WTC11 (cell line): Measurements from ENCODE around the gene CDH12. TPM values are rescaled to one million over a fixed set of nuclear protein-coding genes. Genes with fewer than 3 reads are reported as not detected.

ENCODE experiments used
- ATAC-seq: fragments of 200-7000 bp; cut with Tn5 transposase; 2 replicates; pipeline ENCODE4 v1.10.0; 2021; ENCODE audit warnings: mild to moderate bottlenecking, moderate library complexity
- CTCF ChIA-PET: fragments of 300-600 bp; sonication (Branson Sonifier 250); formaldehyde crosslinking; loops from one replicate; lab custom pipeline; 2021; ENCODE audit warnings: antibody characterized with exemption; lab: Charles Lee
- POLR2A ChIA-PET: fragments of 350-600 bp; sonication (Branson Sonifier 250); formaldehyde crosslinking; loops from one replicate; lab custom pipeline; 2021; ENCODE audit warnings: antibody characterized with exemption; lab: Charles Lee
- DNase-seq: peaks from one replicate; pipeline ENCODE4 v3.0.0; 2021; ENCODE audit warnings: low spot score
- H3K27ac Mint-ChIP-seq: 2 replicates; pipeline ENCODE4 v1.8.0; 2021; ENCODE audit warnings: mixed read lengths
- H3K27me3 Mint-ChIP-seq: 2 replicates; pipeline ENCODE4 v1.8.0; 2021; ENCODE audit warnings: low read depth, mild to moderate bottlenecking, moderate library complexity, mixed read lengths
- H3K36me3 Mint-ChIP-seq: 2 replicates; pipeline ENCODE4 v1.8.0; 2021; ENCODE audit warnings: mixed read lengths
- H3K4me1 Mint-ChIP-seq: 2 replicates; pipeline ENCODE4 v1.8.0; 2022; ENCODE audit warnings: mixed read lengths
- H3K4me3 Mint-ChIP-seq: 2 replicates; pipeline ENCODE4 v1.8.0; 2021; ENCODE audit warnings: mild to moderate bottlenecking, moderate library complexity, mixed read lengths
- H3K9me3 Mint-ChIP-seq: 2 replicates; pipeline ENCODE4 v1.8.0; 2021; ENCODE audit warnings: mixed read lengths
- AFF4 ChIP-seq: sonication (generic); formaldehyde crosslinking; IDR thresholded peaks from 2 replicates; pipeline ENCODE4 v1.8.1; 2023; ENCODE audit warnings: mild to moderate bottlenecking, missing genetic modification reagents, borderline replicate concordance
- ATF3 ChIP-seq: sonication (generic); formaldehyde crosslinking; conservative IDR thresholded peaks from 2 replicates; pipeline ENCODE4 v1.8.1; 2022; ENCODE audit warnings: mild to moderate bottlenecking, missing genetic modification reagents
- ERG ChIP-seq: fragments of 250-450 bp; sonication (Bioruptor Pico); IDR thresholded peaks from 2 replicates; pipeline ENCODE4 v1.8.0; 2021; ENCODE audit warnings: mild to moderate bottlenecking
- ESRRA ChIP-seq: sonication (generic); formaldehyde crosslinking; IDR thresholded peaks from 2 replicates; pipeline ENCODE4 v1.8.1; 2022; ENCODE audit warnings: mild to moderate bottlenecking, missing genetic modification reagents, borderline replicate concordance
- FOXJ3 ChIP-seq: sonication (generic); formaldehyde crosslinking; IDR thresholded peaks from 2 replicates; pipeline ENCODE4 v1.9.0; 2021; ENCODE audit warnings: missing genetic modification reagents, mild to moderate bottlenecking, borderline replicate concordance
- GTF2I ChIP-seq: fragments of 250-450 bp; sonication (Bioruptor Pico); conservative IDR thresholded peaks from 2 replicates; pipeline ENCODE4 v1.4.0; 2021; ENCODE audit warnings: mild to moderate bottlenecking
- JAZF1 ChIP-seq: fragments of 250-450 bp; sonication (Bioruptor Pico); IDR thresholded peaks from 2 replicates; pipeline ENCODE4 v1.9.0; 2021; ENCODE audit warnings: moderate library complexity, mild to moderate bottlenecking, inconsistent platforms
- JUN ChIP-seq: sonication (generic); formaldehyde crosslinking; IDR thresholded peaks from 2 replicates; pipeline ENCODE4 v1.8.0; 2023; ENCODE audit warnings: mild to moderate bottlenecking, missing genetic modification reagents
- KAT7 ChIP-seq: sonication (generic); formaldehyde crosslinking; IDR thresholded peaks from 2 replicates; pipeline ENCODE4 v1.8.1; 2023; ENCODE audit warnings: missing genetic modification reagents, mild to moderate bottlenecking, borderline replicate concordance
- MYBL2 ChIP-seq: sonication (generic); formaldehyde crosslinking; IDR thresholded peaks from 2 replicates; pipeline ENCODE4 v1.8.1; 2023; ENCODE audit warnings: mild to moderate bottlenecking, moderate library complexity, missing genetic modification reagents
- NFE2L1 ChIP-seq: sonication (generic); formaldehyde crosslinking; IDR thresholded peaks from 2 replicates; pipeline ENCODE4 v1.8.1; 2023; ENCODE audit warnings: missing genetic modification reagents
- OVOL2 ChIP-seq: fragments of 250-450 bp; sonication (Bioruptor Pico); IDR thresholded peaks from 2 replicates; pipeline ENCODE4 v1.9.0; 2021; ENCODE audit warnings: mild to moderate bottlenecking, borderline replicate concordance
- PREB ChIP-seq: sonication (generic); formaldehyde crosslinking; IDR thresholded peaks from 2 replicates; pipeline ENCODE4 v1.8.1; 2022; ENCODE audit warnings: mild to moderate bottlenecking, missing genetic modification reagents, moderate library complexity, borderline replicate concordance
- RELA ChIP-seq: sonication (generic); formaldehyde crosslinking; IDR thresholded peaks from 2 replicates; pipeline ENCODE4 v1.8.1; 2022; ENCODE audit warnings: missing genetic modification reagents, mild to moderate bottlenecking, borderline replicate concordance
- STAT6 ChIP-seq: sonication (generic); formaldehyde crosslinking; conservative IDR thresholded peaks from 2 replicates; pipeline ENCODE4 v1.8.1; 2023; ENCODE audit warnings: mild to moderate bottlenecking, low read depth, missing genetic modification reagents, moderate library complexity
- ZBTB43 ChIP-seq: sonication (generic); formaldehyde crosslinking; IDR thresholded peaks from 2 replicates; pipeline ENCODE4 v1.8.1; 2023; ENCODE audit warnings: mild to moderate bottlenecking, missing genetic modification reagents
- ZNF121 ChIP-seq: sonication (generic); formaldehyde crosslinking; IDR thresholded peaks from 2 replicates; pipeline ENCODE4 v1.8.0; 2023; ENCODE audit warnings: missing genetic modification reagents
- ZNF232 ChIP-seq: sonication (generic); formaldehyde crosslinking; IDR thresholded peaks from 2 replicates; pipeline ENCODE4 v1.8.0; 2022; ENCODE audit warnings: mild to moderate bottlenecking, missing genetic modification reagents
- ZNF512 ChIP-seq: sonication (generic); formaldehyde crosslinking; IDR thresholded peaks from 2 replicates; pipeline ENCODE4 v1.8.1; 2022; ENCODE audit warnings: missing genetic modification reagents, borderline replicate concordance
- total RNA-seq: library from RNA; stranded (reverse); gene quantifications from 3 replicates; pipeline ENCODE4 v1.2.3, GENCODE V29; 2021

Gene CDH12
- total RNA-seq, 1 experiment from 2014 or later = not detected

GRCh38 chr5:22542340-22542739 is 310.8 kb downstream of the CDH12 start (continued):
- no peak for TF ChIP-seq JUN (CRISPR knock-in tag)
- TF ChIP-seq PREB = no peak
- TF ChIP-seq ZNF121 (CRISPR knock-in tag) = no peak
- no peak for TF ChIP-seq STAT6 (CRISPR knock-in tag)
- TF ChIP-seq ZBTB43 (CRISPR knock-in tag) = no peak

- no peak overlapping the region for H3K4me3 Mint-ChIP-seq
Observed at GRCh38 chr5:22541037-22541436, 312.1 kb downstream of the CDH12 start.

GRCh38 chr5:22539762-22540161 is 313.4 kb downstream of the CDH12 start:
- TF ChIP-seq ERG (CRISPR knock-in tag) (no peak), ZNF121 (CRISPR knock-in tag) (no peak)
- H3K4me3 Mint-ChIP-seq = no peak overlapping the region
- H3K27ac Mint-ChIP-seq = no peak overlapping the region
- POLR2A ChIA-PET = no interaction called here
- DNase-seq = no peak
- no peak for ATAC-seq
- H3K4me1 Mint-ChIP-seq = no peaks in the 10 kb centered on the region
- H3K9me3 Mint-ChIP-seq = peaks cover 40% of the 10 kb centered on the region
- peaks cover 19% of the 10 kb centered on the region for H3K36me3 Mint-ChIP-seq
- CTCF ChIA-PET = no interaction called here
- H3K27me3 Mint-ChIP-seq = no peaks in the 10 kb centered on the region

More at GRCh38 chr5:22541037-22541436, 312.1 kb downstream of the CDH12 start:
- Mint-ChIP-seq H3K9me3 (peaks cover 35% of the 10 kb centered on the region), H3K27me3 (no peaks in the 10 kb centered on the region), H3K27ac (no peak overlapping the region), H3K36me3 (peaks cover 19% of the 10 kb centered on the region)
- ATAC-seq = no peak
- CTCF ChIA-PET = no interaction called here
- no peak for TF ChIP-seq ESRRA (CRISPR knock-in tag)
- no peak for TF ChIP-seq JAZF1 (CRISPR knock-in tag)
- no peak for TF ChIP-seq GTF2I
- TF ChIP-seq ATF3 (CRISPR knock-in tag) = no peak
- no peak for TF ChIP-seq NFE2L1 (CRISPR knock-in tag)
- no peak for TF ChIP-seq FOXJ3 (CRISPR knock-in tag)
- TF ChIP-seq, all 79 proteins: peak for 0
- POLR2A ChIA-PET = no interaction called here
- no peaks in the 10 kb centered on the region for H3K4me1 Mint-ChIP-seq
- no peak for DNase-seq

GRCh38 chr5:22531986-22532385 is 321.2 kb downstream of the CDH12 start:
- no peak overlapping the region for H3K27ac Mint-ChIP-seq
- H3K4me3 Mint-ChIP-seq = no peak overlapping the region
- no peaks in the 10 kb centered on the region for H3K27me3 Mint-ChIP-seq
- ChIA-PET POLR2A (no interaction called here), CTCF (no interaction called here)
- ATAC-seq = no peak
- H3K9me3 Mint-ChIP-seq = peaks cover 12% of the 10 kb centered on the region
- 0 out of 2 replicates have a peak, but pooled peaks cover 5% of the 10 kb centered on the region for H3K4me1 Mint-ChIP-seq
- no peak for DNase-seq
- H3K36me3 Mint-ChIP-seq = peaks cover 1% of the 10 kb centered on the region; the same call in 1 of the 2 replicates
- TF ChIP-seq ZNF512 (no peak), ZNF232 (CRISPR knock-in tag) (no peak), MYBL2 (no peak), RELA (no peak), JAZF1 (CRISPR knock-in tag) (no peak), AFF4 (CRISPR knock-in tag) (no peak), KAT7 (CRISPR knock-in tag) (no peak), OVOL2 (CRISPR knock-in tag) (no peak)
